GM12891 (cell line): Measurements from ENCODE around the gene ARSB.
A peak's percentile ranks its signal among the peaks of the same experiment; 100 is the strongest.

Source experiments
- DNase-seq: peaks from one replicate; pipeline ENCODE4 v3.0.0; 2011; ENCODE audit warnings: low spot score; ENCODE audit not compliant: insufficient read length
- FAIRE-seq: peaks from 2 replicates; lab custom pipeline; 2011; peaks lifted over from hg19 to GRCh38; lab: Jason Lieb, UNC
- PAX5 ChIP-seq: IDR thresholded peaks from 2 replicates; pipeline ENCODE4 v1.6.1; 2011; ENCODE audit warnings: low read length, moderate library complexity, mild to moderate bottlenecking; ENCODE audit not compliant: insufficient read depth, severe bottlenecking
- POLR2A ChIP-seq: IDR thresholded peaks from 2 replicates; pipeline ENCODE4 v1.6.1; 2011; ENCODE audit warnings: low read depth, low read length, control low read depth
- POLR2AphosphoS5 ChIP-seq: IDR thresholded peaks from 2 replicates; pipeline ENCODE4 v1.6.1; 2011; ENCODE audit warnings: low read depth, low read length, control low read depth
- POU2F2 ChIP-seq: IDR thresholded peaks from 2 replicates; pipeline ENCODE4 v1.6.1; 2011; ENCODE audit warnings: low read depth, mild to moderate bottlenecking, control low read depth, low read length, moderate library complexity
- SPI1 ChIP-seq: IDR thresholded peaks from 2 replicates; pipeline ENCODE4 v1.6.1; 2011; ENCODE audit warnings: low read depth, low read length, control low read depth
- TAF1 ChIP-seq: IDR thresholded peaks from 2 replicates; pipeline ENCODE4 v1.6.1; 2011; ENCODE audit warnings: low read depth, low read length, control low read depth

The ARSB gene

DNA sequence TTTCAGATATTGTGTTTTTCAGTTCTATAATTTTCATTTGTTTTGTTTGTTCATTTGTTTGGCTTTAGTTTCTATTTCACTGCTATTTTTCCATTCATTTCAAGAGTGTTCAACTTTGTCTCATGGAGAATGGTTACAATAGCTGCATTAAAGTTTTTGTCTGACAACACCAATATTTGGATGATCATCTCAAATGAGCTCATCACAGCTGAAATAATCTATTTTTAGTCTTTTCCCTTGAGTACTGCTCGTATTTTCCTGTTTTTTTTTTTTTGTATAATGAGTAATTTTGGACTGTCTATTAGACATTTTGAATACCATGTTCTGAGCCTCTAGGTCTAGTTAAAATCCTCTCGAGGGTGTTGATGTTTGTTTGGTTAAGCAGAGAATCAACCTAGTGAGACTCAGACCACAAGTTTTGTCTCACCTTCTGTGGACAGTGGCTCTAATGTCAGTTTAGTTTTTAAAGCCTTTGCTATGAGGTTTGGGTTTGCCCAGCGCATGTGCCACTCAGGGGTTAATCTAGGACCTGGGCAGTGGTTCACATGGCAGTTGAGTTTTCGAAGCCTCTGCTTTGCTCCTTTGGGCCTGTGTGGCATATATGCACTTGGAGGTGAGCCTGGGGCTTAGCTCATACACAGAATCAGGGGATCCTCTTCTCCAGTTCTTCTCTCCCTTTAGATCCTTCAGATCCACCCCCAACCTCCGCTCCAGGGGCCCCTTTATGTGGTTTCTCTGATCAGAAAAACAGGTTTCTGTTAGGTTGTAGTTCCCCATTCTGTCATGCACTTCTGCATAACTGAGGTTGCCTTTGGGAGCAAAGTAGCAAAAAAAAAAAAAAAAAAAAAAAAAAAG is 79.8 kb downstream of the ARSB start:
- TF ChIP-seq POU2F2 (peak; percentile 13; the same call in 1 of the 2 replicates), POLR2AphosphoS5 (no peak), SPI1 (peak; percentile 85)
- peak; percentile 83 for FAIRE-seq
- DNase-seq = no peak

GRCh38 chr5:78903861-78904260 is 81.2 kb downstream of the ARSB start:
- DNase-seq = no peak
- peak; percentile 5 for FAIRE-seq
- TF ChIP-seq POU2F2 (no peak), POLR2A (no peak), POLR2AphosphoS5 (no peak), TAF1 (no peak)

GRCh38 chr5:78903353-78903752 is 81.8 kb downstream of the ARSB start:
- DNase-seq = no peak
- no peak for FAIRE-seq

GRCh38 chr5:78899922-78900362 is 85.2 kb downstream of the ARSB start:
- no peak for DNase-seq
- TF ChIP-seq TAF1 = no peak
- TF ChIP-seq SPI1 = no peak
- no peak for TF ChIP-seq POLR2AphosphoS5
- no peak for TF ChIP-seq POLR2A
- TF ChIP-seq PAX5 = no peak
- peak; percentile 93 for FAIRE-seq

More at GRCh38 chr5:78903353-78903752, 81.8 kb downstream of the ARSB start:
- TF ChIP-seq POLR2A = no peak
- no peak for TF ChIP-seq TAF1
- TF ChIP-seq SPI1 = no peak
- TF ChIP-seq POU2F2 = no peak
- TF ChIP-seq PAX5 = no peak
- TF ChIP-seq POLR2AphosphoS5 = no peak

DNA sequence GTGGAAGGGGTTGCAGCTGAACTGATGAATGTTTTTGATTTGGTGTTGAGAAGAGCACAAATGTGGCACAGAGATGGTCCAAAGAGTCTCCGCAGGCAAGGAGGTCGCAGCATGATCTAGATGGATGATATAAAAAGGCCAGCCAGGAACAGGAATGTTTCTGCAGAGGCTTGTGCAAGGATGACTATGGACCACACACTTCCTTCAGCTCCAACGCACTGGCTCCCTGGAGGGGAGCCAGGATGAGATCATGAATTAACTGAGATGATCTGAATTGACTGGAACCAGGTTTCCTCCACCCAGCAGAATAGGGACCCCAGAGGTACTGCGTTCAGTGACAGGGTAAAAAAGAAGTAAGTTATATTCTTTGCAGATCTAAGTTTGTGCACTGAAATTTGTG is 89.0 kb downstream of the ARSB start:
- DNase-seq = no peak
- no peak for FAIRE-seq
- no peak for TF ChIP-seq TAF1
- no peak for TF ChIP-seq POLR2AphosphoS5
- no peak for TF ChIP-seq POU2F2
- TF ChIP-seq PAX5 = no peak
- TF ChIP-seq SPI1 = no peak
- TF ChIP-seq POLR2A = no peak

DNA sequence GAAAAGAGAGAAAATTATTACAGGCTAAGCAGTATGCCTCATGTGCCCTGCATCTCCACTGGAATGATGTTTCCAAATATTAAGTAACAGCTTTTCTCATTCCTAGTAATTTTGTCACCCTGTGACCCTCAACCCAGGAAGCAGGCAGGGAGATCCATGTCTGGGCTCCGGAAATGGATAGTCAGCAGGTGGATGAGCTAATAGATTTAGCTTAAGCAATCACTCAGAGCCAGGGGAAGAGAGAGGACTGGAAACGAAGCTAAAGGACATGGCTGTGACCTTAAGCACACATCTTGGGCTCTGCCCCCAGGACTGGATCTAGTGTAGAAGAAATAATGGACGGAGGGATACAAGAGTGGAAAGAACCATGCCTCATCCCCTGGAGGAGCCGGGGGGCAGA is 89.5 kb downstream of the ARSB start:
- TF ChIP-seq POLR2AphosphoS5 = no peak
- TF ChIP-seq PAX5 = no peak
- TF ChIP-seq POLR2A = no peak
- TF ChIP-seq POU2F2 = no peak
- no peak for TF ChIP-seq SPI1
- TF ChIP-seq TAF1 = no peak
- no peak for DNase-seq
- FAIRE-seq = no peak

DNA sequence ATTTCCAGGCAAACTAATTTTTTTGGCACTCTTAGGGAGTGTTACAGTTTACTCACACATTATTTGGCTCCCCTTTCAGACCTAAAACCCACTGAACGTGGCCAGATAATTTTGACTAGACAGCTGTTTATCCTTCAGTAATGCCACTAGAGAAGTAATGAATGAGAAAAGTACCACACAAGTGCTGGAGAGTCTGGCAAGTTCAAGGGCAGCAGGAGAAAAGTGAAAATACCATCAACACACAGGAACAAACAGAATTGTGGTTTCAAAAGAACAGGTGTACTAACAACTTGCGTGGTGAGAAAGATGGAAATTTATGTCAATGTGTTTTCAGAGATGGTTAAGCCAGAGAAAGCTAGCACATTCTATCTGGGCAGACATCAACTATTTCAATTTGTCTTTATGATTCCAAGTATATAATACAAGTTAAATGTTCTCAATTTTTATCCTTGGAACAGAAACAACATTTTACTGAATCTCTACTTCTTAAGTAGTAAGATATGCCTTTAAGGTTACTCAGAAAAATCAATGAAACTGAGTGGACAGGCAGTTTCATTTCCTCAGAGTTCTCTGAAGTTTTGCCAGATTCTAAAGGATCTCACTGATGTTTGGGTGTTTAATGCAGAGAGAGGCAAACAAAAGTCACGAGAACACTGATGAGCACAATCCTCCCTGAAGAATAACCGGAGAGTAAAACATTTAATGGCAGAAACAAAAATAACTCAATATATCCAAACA is 91.0 kb downstream of the ARSB start:
- no peak for TF ChIP-seq POLR2A
- TF ChIP-seq SPI1 = peak; percentile 92
- DNase-seq = no peak
- peak; percentile 83 for FAIRE-seq

DNA sequence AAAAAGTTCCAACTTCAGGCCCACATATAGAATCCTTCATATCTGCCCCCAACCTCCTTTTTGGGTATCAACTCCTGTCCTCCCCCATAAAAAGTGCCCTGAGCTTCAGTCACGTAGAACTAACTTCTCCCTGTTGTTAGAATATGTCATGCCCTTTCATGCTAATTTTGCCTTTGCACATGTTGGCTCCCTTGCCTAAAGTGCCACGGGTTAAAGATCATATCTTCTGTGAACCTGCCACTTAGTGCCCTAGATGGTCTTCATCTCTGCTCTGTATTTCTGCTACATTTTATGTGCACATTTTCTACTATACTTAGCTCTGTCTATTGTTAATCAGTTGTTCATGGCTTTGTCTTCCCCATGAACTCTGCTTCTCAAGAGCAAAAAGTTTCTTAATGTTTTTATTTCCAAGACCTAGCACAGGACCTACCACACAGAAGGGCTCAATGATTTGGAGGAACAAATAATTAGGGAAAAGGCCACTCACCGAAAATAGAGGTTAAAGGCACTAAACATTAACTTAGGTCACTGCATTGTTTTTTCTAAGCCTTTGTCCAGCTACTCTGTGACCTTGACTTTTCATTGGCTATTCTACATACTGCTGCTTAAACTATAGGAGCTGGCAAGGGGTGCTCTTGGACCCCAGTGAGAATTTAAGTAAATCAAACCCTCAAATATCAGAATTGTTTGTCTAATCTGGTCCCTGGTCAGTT is 94.3 kb downstream of the ARSB start:
- TF ChIP-seq POU2F2 (no peak), SPI1 (no peak), POLR2A (no peak), TAF1 (no peak), POLR2AphosphoS5 (no peak), PAX5 (no peak)
- DNase-seq (no peak), FAIRE-seq (no peak)

DNA sequence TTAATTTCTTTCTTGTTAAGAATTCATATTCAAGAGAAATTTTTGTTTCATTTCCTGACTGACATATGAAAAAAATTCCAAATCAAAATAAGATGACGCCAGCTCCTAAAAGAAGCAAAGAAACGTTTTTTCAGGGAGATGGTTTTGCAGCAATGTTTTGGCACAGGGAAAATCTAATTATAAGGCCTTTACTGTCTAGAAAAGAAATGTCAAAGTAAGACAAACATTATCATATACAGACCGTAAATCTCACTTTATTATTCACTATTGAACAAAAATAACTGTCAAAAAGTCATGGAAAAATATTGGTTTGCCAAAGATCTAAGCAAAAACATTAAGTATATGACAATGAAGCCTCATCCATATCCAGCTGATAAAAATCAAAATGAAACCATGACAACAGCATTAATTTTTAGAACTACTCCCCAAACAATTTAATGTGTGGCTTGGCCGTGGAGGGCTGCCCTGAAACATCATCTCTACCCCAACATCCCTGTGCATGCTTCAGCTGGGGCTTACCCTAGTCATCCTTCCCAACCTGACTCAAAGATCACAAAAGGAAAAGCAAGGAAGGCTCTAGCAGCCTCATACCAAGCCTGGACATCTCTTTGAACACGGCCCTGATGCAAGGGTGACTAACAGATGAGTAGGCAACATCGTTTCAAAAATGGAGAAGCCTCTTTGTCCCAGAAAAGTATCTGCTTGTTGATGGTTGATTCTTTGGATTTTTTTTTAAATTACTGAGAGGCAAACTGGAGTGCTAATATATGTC is 95.6 kb downstream of the ARSB start:
- no peak for TF ChIP-seq POU2F2
- no peak for TF ChIP-seq TAF1
- TF ChIP-seq POLR2A = no peak
- no peak for TF ChIP-seq POLR2AphosphoS5
- no peak for TF ChIP-seq SPI1
- TF ChIP-seq PAX5 = no peak
- FAIRE-seq (peak; percentile 9), DNase-seq (no peak)
